HAP-1 (cell line): Measurements from ENCODE around the gene SCLY.
"Not testable (repeated sequence)": the region's sequence is repeated elsewhere in the genome, so short reads cannot be mapped to it uniquely, and the experiment has no call there.

Experiments used
- DNase-seq, 2 experiments: peaks; one replicate each; pipeline ENCODE4 v3.0.0-alpha.2; 2016 to 2020; ENCODE audit warnings: low spot score in 2 of 2
- H3K27me3 ChIP-seq: fragments of 250-450 bp; sonication (Bioruptor Pico); 2 replicates; pipeline ENCODE4 v1.5.1; 2020; ENCODE audit warnings: low read depth, mild to moderate bottlenecking, moderate library complexity
- H3K36me3 ChIP-seq: fragments of 250-450 bp; sonication (Bioruptor Pico); replicated peaks from 2 replicates; pipeline ENCODE4 v1.5.1; 2020; ENCODE audit warnings: mild to moderate bottlenecking
- H3K4me1 ChIP-seq: fragments of 250-450 bp; sonication (Bioruptor Pico); 2 replicates; pipeline ENCODE4 v1.5.1; 2020; ENCODE audit warnings: mild to moderate bottlenecking
- H3K4me3 ChIP-seq: fragments of 250-450 bp; sonication (Bioruptor Pico); 2 replicates; pipeline ENCODE4 v1.5.1; 2020; ENCODE audit warnings: mild to moderate bottlenecking, moderate library complexity
- H3K9me3 ChIP-seq: fragments of 250-450 bp; sonication (Bioruptor Pico); 2 replicates; pipeline ENCODE4 v1.5.1; 2020; ENCODE audit warnings: mild to moderate bottlenecking, moderate library complexity
- in situ Hi-C: fragments of 300-500 bp; cut with MboI; formaldehyde crosslinking; loops from 3 replicates; pipeline ENCODE4 v1.14.3; 2020; ENCODE audit warnings: low sequenced_read_pairs, inconsistent platforms, mixed read lengths

The SCLY gene

DNA sequence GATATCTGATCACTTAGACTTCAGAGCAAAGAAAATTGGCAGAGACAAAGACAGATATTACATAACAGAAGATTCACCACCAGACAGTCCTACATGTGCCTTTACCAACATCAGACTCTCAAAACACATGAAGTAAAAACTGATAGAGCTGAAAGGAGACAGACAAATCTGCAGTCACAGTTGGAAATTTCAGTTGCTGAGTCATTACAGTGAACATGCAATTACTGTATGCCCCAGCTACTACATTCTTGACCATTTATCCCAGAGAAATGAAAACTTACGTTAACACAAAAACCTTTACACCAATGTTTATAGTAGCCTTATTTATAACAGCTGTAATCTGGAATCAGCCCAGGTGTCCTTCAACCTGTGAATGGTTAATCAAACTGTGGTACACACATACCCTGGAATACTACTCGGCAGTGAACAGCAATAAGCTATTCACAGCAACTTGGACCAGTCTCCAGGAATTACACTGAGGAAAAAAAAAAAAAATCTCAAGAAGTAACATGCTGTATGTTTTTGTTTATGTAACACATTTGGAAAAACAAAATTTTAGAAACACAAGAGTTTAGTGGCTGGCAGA lies 7.5 kb upstream of the SCLY start:
- no peak for DNase-seq
- Histone ChIP-seq H3K27me3 (no peaks in the 10 kb centered on the region), H3K9me3 (no peaks in the 10 kb centered on the region), H3K36me3 (no peaks in the 10 kb centered on the region), H3K4me3 (no peak overlapping the region), H3K4me1 (0 out of 2 replicates have a peak, but pooled peaks cover 3% of the 10 kb centered on the region)
- in situ Hi-C loops = no loop called here

DNA sequence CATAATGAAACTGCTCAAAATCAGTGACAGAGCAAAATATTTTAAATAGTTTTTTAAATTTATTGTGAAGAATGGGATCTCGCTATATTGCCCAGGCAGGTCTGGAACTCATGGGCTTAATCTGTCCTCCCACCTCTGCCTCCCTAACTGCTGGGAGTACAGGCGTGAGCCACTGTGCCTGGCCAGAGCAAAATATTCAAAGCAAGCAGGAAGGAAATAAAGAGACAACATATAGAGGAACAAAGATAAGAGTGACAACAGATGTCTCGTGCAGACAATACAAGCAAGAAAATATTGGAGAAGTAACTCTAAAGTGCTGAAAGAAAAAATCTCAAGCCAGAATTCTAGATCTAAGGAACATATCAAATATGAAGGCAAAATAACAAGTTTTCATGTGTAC lies 5.0 kb upstream of the SCLY start:
- Histone ChIP-seq H3K4me3 (no peak overlapping the region), H3K36me3 (no peaks in the 10 kb centered on the region; the same call in 1 of the 2 replicates), H3K9me3 (no peaks in the 10 kb centered on the region), H3K27me3 (no peaks in the 10 kb centered on the region), H3K4me1 (peaks cover 5% of the 10 kb centered on the region)
- in situ Hi-C loops = no loop called here
- DNase-seq = no peak

GRCh38 chr2:238057696-238058575 lies 2.9 kb upstream of the SCLY start:
- H3K36me3 ChIP-seq, H3K4me3 ChIP-seq, DNase-seq, H3K9me3 ChIP-seq, in situ Hi-C loops, H3K27me3 ChIP-seq: not testable (repeated sequence)
- peaks cover 14% of the 10 kb centered on the region for H3K4me1 ChIP-seq

DNA sequence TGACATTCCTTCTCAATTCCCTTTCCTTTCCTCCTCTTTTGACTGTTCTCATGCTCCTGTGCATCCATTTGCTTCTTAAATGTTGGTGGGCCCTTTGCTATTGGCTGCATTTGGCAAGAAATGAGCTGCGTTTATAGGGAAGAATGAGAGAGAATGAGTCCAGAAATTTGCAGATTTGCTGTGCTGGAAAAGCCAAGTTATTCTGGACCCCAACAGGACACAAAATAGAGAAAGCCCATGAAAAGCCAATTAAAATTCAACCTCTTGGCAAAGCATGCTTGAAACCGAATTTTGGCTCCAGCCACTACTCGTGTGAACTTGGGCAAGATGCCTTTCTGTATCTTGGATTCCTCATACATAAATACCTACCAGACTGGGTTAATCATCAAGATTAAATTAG lies 1.3 kb upstream of the SCLY start:
- in situ Hi-C loops = no loop called here
- peak overlapping the region; percentile 91 for H3K4me3 ChIP-seq

DNA sequence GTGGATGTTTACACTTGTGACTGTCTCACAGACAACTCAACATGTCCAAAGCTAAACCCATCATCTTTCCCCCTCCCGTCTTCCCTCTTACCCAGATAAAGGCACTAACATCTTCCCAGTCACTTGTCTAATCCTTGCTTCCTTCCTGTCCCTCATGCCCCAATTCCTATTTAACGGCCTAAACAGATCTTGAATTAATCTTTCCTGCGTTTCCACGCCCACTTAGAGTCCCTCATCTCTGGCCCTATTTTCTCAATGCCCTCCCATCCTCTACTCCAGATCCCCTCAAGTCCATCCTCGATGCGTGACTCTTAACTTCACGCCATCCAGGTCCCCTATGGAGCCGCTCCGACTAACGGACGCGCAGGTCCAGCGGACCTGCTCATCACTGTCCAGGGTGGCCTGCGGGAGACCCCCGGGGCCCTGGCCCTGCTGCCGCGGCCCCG lies 682 bp upstream of the SCLY start:
- H3K27me3 ChIP-seq = no peaks in the 10 kb centered on the region
- no peaks in the 10 kb centered on the region for H3K9me3 ChIP-seq
- in situ Hi-C loops = no loop called here
- peak overlapping the region; percentile 91 for H3K4me3 ChIP-seq
- peaks cover 14% of the 10 kb centered on the region for H3K36me3 ChIP-seq
- peak in 1 of 2 experiments; percentile 6 for DNase-seq
- H3K4me1 ChIP-seq = peaks cover 14% of the 10 kb centered on the region

More for the DNA sequence above, 1.3 kb upstream of the SCLY start:
- Histone ChIP-seq H3K36me3 (peaks cover 8% of the 10 kb centered on the region), H3K9me3 (no peaks in the 10 kb centered on the region), H3K27me3 (no peaks in the 10 kb centered on the region), H3K4me1 (peaks cover 14% of the 10 kb centered on the region)
- DNase-seq = no peak

- no peaks in the 10 kb centered on the region for H3K9me3 ChIP-seq
- H3K4me1 ChIP-seq = peaks cover 14% of the 10 kb centered on the region
- no peaks in the 10 kb centered on the region for H3K27me3 ChIP-seq
- peak overlapping the region; percentile 91 for H3K4me3 ChIP-seq
- peaks cover 26% of the 10 kb centered on the region for H3K36me3 ChIP-seq
- in situ Hi-C loops = no loop called here
- peak; percentile 39 to 66 for DNase-seq
Measured at GRCh38 chr2:238061315-238062202, 758 bp downstream of the SCLY start.

DNA sequence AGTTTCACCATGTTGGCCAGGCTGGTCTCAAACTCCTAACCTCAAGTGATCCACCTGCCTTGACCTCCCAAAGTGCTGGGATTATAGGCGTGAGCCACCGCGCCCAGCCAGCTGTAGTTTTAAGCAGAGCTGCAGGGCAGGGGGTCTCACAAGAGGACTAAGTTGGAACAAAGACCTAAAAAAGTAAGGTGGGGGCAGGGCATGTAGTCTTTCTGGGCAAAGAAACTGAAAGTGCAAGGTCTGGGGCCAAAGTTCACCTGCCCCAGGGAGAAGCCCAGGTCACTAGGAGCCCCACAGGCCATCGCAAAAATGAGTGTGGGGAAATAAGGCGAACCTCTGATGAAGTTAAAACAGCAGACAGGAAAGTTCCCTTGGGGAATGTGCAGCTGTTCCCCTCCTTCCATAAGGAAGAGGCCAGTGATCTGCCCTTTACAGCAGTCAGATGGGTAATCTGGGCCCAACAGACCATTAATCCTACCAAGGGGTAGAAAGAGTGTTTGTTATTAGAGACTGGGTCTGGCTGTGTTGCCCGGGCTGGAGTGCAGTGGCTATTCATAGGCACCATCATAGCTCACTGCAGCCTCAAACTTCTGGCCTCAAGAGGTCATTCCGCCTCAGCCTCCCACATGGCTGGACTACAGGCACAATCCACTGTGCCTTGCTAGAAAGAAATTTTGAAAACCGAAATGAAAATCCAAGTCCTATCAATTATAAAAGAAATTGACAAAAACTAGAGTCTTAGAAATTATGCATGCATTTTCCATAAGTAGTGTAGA lies 2.8 kb downstream of the SCLY start:
- no peak for DNase-seq
- no peaks in the 10 kb centered on the region for H3K9me3 ChIP-seq
- no peak overlapping the region for H3K4me3 ChIP-seq
- peaks cover 14% of the 10 kb centered on the region for H3K4me1 ChIP-seq
- no peaks in the 10 kb centered on the region for H3K27me3 ChIP-seq
- in situ Hi-C loops = no loop called here
- H3K36me3 ChIP-seq = peaks cover 47% of the 10 kb centered on the region

GRCh38 chr2:238064376-238064775 lies 3.6 kb downstream of the SCLY start:
- peaks cover 14% of the 10 kb centered on the region for H3K4me1 ChIP-seq
- no peaks in the 10 kb centered on the region for H3K9me3 ChIP-seq
- no peaks in the 10 kb centered on the region for H3K27me3 ChIP-seq
- in situ Hi-C loops = no loop called here
- peaks cover 55% of the 10 kb centered on the region for H3K36me3 ChIP-seq
- DNase-seq = no peak
- H3K4me3 ChIP-seq = no peak overlapping the region

- peaks cover 9% of the 10 kb centered on the region for H3K4me1 ChIP-seq
- DNase-seq = no peak
- H3K9me3 ChIP-seq = no peaks in the 10 kb centered on the region
- no peaks in the 10 kb centered on the region for H3K27me3 ChIP-seq
- in situ Hi-C loops = no loop called here
- no peak overlapping the region for H3K4me3 ChIP-seq
- peaks cover 63% of the 10 kb centered on the region for H3K36me3 ChIP-seq
Measured at GRCh38 chr2:238065071-238065846, 4.5 kb downstream of the SCLY start.

- Histone ChIP-seq H3K4me3 (no peak overlapping the region), H3K9me3 (no peaks in the 10 kb centered on the region), H3K4me1 (peaks cover 9% of the 10 kb centered on the region), H3K27me3 (no peaks in the 10 kb centered on the region), H3K36me3 (peaks cover 70% of the 10 kb centered on the region)
- in situ Hi-C loops = no loop called here
- DNase-seq = no peak
Measured at GRCh38 chr2:238066218-238066617, 5.4 kb downstream of the SCLY start.

DNA sequence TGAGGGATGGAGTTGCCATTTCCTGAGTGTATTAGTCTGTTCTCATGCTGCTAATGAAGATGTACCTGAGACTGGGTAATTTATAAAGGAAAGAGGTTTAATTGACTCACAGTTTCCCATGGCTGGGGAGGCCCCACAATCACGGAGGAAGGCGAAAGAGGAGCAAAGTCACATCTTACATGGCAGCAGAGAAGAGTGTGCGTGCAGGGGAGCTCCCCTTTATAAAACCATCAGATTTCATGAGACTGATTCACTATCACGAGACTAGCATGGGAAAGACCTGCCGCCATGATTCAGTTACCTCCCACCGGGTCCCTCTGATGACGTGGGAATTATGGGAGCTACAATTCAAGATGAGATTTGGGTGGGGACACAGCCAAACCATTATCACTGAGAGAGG lies 5.9 kb downstream of the SCLY start:
- H3K4me1 ChIP-seq, H3K9me3 ChIP-seq, H3K4me3 ChIP-seq, DNase-seq, H3K27me3 ChIP-seq, in situ Hi-C loops: not testable (repeated sequence)
- H3K36me3 ChIP-seq = peaks cover 75% of the 10 kb centered on the region

DNA sequence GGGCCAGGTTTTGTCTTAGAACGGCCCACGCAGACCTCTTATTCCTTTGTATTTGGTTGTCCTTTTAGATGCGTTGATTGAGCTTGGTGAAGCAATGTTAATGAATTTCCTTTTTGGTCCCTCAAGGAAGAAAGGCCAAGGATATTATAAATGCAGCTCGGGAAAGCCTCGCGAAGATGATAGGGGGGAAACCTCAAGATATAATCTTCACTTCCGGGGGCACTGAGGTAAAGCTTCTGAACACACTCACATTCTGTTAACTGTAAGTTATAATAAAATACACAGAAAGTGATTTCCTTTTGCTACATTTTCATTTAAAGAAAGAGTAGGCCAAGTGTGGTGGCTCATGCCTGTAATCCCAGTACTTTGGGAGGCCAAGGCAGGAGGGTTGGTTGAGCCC lies 7.1 kb downstream of the SCLY start:
- Histone ChIP-seq H3K27me3 (no peaks in the 10 kb centered on the region), H3K4me1 (no peaks in the 10 kb centered on the region; the same call in 1 of the 2 replicates), H3K4me3 (no peak overlapping the region), H3K36me3 (peaks cover 85% of the 10 kb centered on the region), H3K9me3 (no peaks in the 10 kb centered on the region)
- in situ Hi-C loops = no loop called here
- DNase-seq = no peak
